HepG2 (cell line): Measurements from ENCODE around the gene BEST3.

Source experiments
- ATF4 ChIP-seq, 2 experiments: fragments of 450-650 bp in 1 of 2; sonication (generic) in 1 of 2; formaldehyde crosslinking; IDR thresholded peaks; 2 replicates each; pipeline versions ENCODE4 v1.5.0 to v1.8.0; 2020 to 2022; ENCODE audit warnings: mild to moderate bottlenecking in 1 of 2, missing genetic modification reagents in 1 of 2
- CBX5 ChIP-seq: sonication (generic); formaldehyde crosslinking; IDR thresholded peaks from 2 replicates; pipeline ENCODE4 v1.4.0; 2020; ENCODE audit warnings: missing genetic modification reagents, borderline replicate concordance
- CTCF ChIP-seq: sonication (generic); formaldehyde crosslinking; IDR thresholded peaks from 2 replicates; pipeline ENCODE4 v1.5.0; 2020; ENCODE audit warnings: mild to moderate bottlenecking, missing genetic modification reagents, moderate library complexity
- ELF4 ChIP-seq: sonication (generic); formaldehyde crosslinking; IDR thresholded peaks from 2 replicates; pipeline ENCODE4 v1.5.0; 2020; ENCODE audit warnings: missing genetic modification reagents, mild to moderate bottlenecking, moderate library complexity, borderline replicate concordance
- HCFC1 ChIP-seq: fragments of 150-350 bp; IDR thresholded peaks from 2 replicates; pipeline ENCODE4 v1.6.1; 2014; ENCODE audit warnings: low read depth, low read length
- MAFK ChIP-seq, 2 experiments: IDR thresholded peaks in 1 of 2; conservative IDR thresholded peaks in 1 of 2; 2 replicates each; pipeline ENCODE4 v1.6.1; 2011; ENCODE audit warnings: improper control_type of control experiment in 2 of 2, low read length in 2 of 2
- MAZ ChIP-seq, 2 experiments: sonication (generic) in 1 of 2; formaldehyde crosslinking in 1 of 2; IDR thresholded peaks; 2 replicates each; pipeline versions ENCODE4 v1.5.0 to v1.6.1; 2012 to 2020; ENCODE audit warnings: low read depth in 2 of 2, mild to moderate bottlenecking in 2 of 2, borderline replicate concordance in 1 of 2, improper control_type of control experiment in 1 of 2, low read length in 1 of 2, missing genetic modification reagents in 1 of 2, moderate library complexity in 1 of 2
- RELA ChIP-seq: sonication (generic); formaldehyde crosslinking; IDR thresholded peaks from 2 replicates; pipeline ENCODE4 v1.4.0; 2020; ENCODE audit warnings: missing genetic modification reagents
- SP2 ChIP-seq: sonication (generic); formaldehyde crosslinking; IDR thresholded peaks from 2 replicates; pipeline ENCODE4 v1.5.1; 2020; ENCODE audit warnings: mild to moderate bottlenecking, missing genetic modification reagents

- no peak for TF ChIP-seq ATF4 (CRISPR knock-in tag; IDR thresholded peaks at IDR 0.05)
- peak; percentile 89 for TF ChIP-seq CTCF (CRISPR knock-in tag)
- TF ChIP-seq CBX5 (CRISPR knock-in tag): no peak
- no peak for TF ChIP-seq SP2 (CRISPR knock-in tag)
- no peak for TF ChIP-seq RELA (CRISPR knock-in tag)
- no peak for TF ChIP-seq MAFK (conservative IDR thresholded peaks at IDR 0.05 in 1 of 2, IDR thresholded peaks at IDR 0.05 in 1 of 2; ENCODE audit: low read length in 2 of 2)
- TF ChIP-seq HCFC1: no peak
- no peak for TF ChIP-seq MAZ (IDR thresholded peaks at IDR 0.05; ENCODE audit: borderline replicate concordance, low read depth, low read length)
- TF ChIP-seq MAZ (CRISPR knock-in tag; IDR thresholded peaks at IDR 0.05; ENCODE audit: low read depth): no peak
- no peak for TF ChIP-seq ELF4 (CRISPR knock-in tag)
Measured at GRCh38 chr12:69639400-69640016, 59.6 kb downstream of the BEST3 start.
